ENCODE data around the gene NDEL1. TPM values are rescaled to one million over a fixed set of nuclear protein-coding genes. Genes with fewer than 3 reads are reported as not detected.
A peak's percentile ranks its signal among the peaks of the same experiment; 100 is the strongest.

Gene NDEL1
- total and polyA plus RNA-seq, 9 donors = 31.2 to 52.6 (median 44.5) TPM

DNA sequence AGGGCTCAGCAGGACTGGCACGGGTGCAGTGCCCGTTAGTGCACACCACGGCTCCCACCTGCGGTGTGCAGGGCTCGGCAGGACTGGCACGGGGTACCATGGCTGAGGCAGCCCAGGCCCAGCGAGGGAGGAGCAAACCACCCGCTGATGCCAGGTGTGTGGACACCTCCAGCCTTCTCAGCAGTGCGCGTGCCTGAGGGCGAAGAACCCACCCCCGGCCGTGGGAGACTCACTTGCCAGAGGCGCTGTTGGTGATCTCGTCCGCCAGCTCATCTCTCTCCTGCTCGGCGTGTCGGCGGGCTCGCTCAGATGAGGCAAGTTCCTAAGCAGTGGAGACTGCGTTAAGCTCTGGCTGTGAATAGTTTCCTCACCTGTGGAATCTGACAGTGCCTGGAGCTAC, 45.4 kb downstream of the NDEL1 start:
- H3K4me1 ChIP-seq (ENCODE audit: control insufficient read depth, insufficient read depth, low read length) = peaks cover 5% of the 10 kb centered on the region
- no peak overlapping the region for H3K4me3 ChIP-seq (ENCODE audit: low read length)
- no peaks in the 10 kb centered on the region for H3K27me3 ChIP-seq (ENCODE audit: control insufficient read depth, insufficient read depth, low read length)
- no peak for DNase-seq
- 97% methylated on average over 16 of the region's 22 CpGs for WGBS (ENCODE audit: insufficient coverage)
- peaks cover 10% of the 10 kb centered on the region for H3K9me3 ChIP-seq (replicated peaks; ENCODE audit: control insufficient read depth, low read depth, low read length)
- H3K36me3 ChIP-seq (ENCODE audit: control insufficient read depth, insufficient read depth, low read length) = peaks cover 74% of the 10 kb centered on the region
- H3K27ac ChIP-seq (ENCODE audit: low read length) = no peak overlapping the region

DNA sequence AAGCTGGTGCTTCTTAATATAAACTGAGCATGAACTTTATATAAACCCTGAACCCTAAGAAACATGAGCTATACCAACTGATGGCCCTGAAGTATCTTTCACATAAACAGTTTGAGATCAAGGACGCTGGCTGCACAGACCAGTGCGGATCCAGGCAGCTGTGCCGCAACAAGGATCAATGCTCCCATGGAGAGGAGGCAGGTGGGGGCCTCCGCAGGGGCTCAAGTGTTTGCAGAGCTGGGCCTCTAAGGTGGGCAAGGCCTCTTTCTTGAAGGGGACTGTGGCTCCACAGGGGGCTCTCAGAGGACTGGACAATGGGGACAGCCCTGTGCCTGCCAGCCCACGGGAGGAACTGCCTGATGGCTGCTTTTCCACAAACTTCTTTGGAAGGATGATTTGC, 46.0 kb downstream of the NDEL1 start:
- Histone ChIP-seq H3K36me3 (ENCODE audit: control insufficient read depth, insufficient read depth, low read length) (peaks cover 70% of the 10 kb centered on the region), H3K4me1 (ENCODE audit: control insufficient read depth, insufficient read depth, low read length) (peaks cover 5% of the 10 kb centered on the region), H3K27ac (ENCODE audit: low read length) (no peak overlapping the region), H3K4me3 (ENCODE audit: low read length) (no peak overlapping the region), H3K27me3 (ENCODE audit: control insufficient read depth, insufficient read depth, low read length) (no peaks in the 10 kb centered on the region), H3K9me3 (replicated peaks; ENCODE audit: control insufficient read depth, low read depth, low read length) (peaks cover 10% of the 10 kb centered on the region)
- 90% methylated on average over 5 of the region's 5 CpGs for WGBS (ENCODE audit: insufficient coverage)
- DNase-seq = no peak

DNA sequence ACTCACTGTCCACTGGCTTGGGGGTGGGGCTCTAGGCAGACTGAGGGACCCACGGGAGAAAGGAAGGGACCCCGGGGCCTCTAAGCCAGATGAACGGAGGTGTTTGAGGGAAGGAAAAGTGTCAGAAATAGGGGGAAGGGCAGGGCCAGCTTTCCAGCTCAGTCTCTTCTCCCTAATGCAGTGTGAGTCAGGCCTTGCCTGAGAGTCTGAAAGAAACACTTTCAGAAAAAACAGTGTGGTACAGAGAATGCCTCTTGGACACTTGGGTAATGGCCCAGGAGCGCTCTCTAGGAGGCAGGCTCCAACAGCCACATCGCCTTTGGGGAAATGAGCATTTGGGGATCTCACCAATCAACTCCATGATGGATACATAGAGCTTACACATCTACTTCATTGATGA, 46.9 kb downstream of the NDEL1 start:
- H3K36me3 ChIP-seq (ENCODE audit: control insufficient read depth, insufficient read depth, low read length) = peaks cover 71% of the 10 kb centered on the region
- DNase-seq = no peak
- H3K9me3 ChIP-seq (replicated peaks; ENCODE audit: control insufficient read depth, low read depth, low read length) = peaks cover 10% of the 10 kb centered on the region
- no peak overlapping the region for H3K4me3 ChIP-seq (ENCODE audit: low read length)
- WGBS (ENCODE audit: insufficient coverage) = 76% methylated on average over 5 of the region's 5 CpGs
- peaks cover 5% of the 10 kb centered on the region for H3K4me1 ChIP-seq (ENCODE audit: control insufficient read depth, insufficient read depth, low read length)
- no peak overlapping the region for H3K27ac ChIP-seq (ENCODE audit: low read length)
- H3K27me3 ChIP-seq (ENCODE audit: control insufficient read depth, insufficient read depth, low read length) = no peaks in the 10 kb centered on the region

DNA sequence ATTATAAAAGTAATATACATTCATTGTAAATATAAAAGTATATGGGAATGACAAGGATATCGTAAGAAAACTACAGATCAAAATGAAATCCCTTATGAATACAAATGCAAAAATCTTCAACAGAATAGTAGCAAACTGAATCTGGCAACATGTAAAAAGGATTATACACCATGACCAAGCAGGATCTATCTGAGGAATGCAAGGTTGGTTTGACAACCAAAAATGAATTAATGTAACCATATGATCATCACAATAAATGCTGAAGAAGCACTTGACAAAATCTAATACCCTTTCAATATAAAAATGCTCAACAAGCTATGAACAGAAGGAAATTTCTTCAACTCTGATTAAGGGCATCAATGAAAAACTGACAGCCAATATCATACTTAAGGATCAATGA, 48.8 kb downstream of the NDEL1 start:
- Histone ChIP-seq H3K9me3 (replicated peaks; ENCODE audit: control insufficient read depth, low read depth, low read length) (peaks cover 10% of the 10 kb centered on the region), H3K27me3 (ENCODE audit: control insufficient read depth, insufficient read depth, low read length) (no peaks in the 10 kb centered on the region), H3K4me1 (ENCODE audit: control insufficient read depth, insufficient read depth, low read length) (peaks cover 5% of the 10 kb centered on the region), H3K27ac (ENCODE audit: low read length) (no peak overlapping the region), H3K4me3 (ENCODE audit: low read length) (no peak overlapping the region), H3K36me3 (ENCODE audit: control insufficient read depth, insufficient read depth, low read length) (peaks cover 65% of the 10 kb centered on the region)
- WGBS (ENCODE audit: insufficient coverage) = no CpG with 5 or more reads among the region's 1 CpG
- DNase-seq = no peak

DNA sequence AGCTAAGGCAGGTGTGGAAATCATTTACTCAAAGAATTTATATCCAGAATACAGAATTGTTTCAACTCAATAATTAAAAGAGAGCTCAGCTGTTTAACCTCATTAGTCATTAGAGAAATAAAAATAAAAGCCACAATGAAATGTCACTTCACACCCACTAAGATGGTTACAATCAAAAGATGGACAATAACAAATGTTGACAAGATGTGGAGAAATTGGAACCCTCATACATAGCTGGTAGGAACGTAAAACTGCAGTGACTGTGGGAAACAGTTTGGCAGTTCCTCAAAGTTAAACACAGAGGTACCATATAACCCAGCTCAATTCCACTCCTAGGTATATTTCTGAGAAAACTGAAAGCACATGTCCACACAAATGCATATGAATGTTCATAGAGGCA, 49.8 kb downstream of the NDEL1 start:
- Histone ChIP-seq H3K9me3 (replicated peaks; ENCODE audit: control insufficient read depth, low read depth, low read length) (peaks cover 10% of the 10 kb centered on the region), H3K36me3 (ENCODE audit: control insufficient read depth, insufficient read depth, low read length) (peaks cover 62% of the 10 kb centered on the region), H3K27me3 (ENCODE audit: control insufficient read depth, insufficient read depth, low read length) (no peaks in the 10 kb centered on the region), H3K4me1 (ENCODE audit: control insufficient read depth, insufficient read depth, low read length) (no peaks in the 10 kb centered on the region), H3K4me3 (ENCODE audit: low read length) (no peak overlapping the region), H3K27ac (ENCODE audit: low read length) (no peak overlapping the region)
- no peak for DNase-seq
- no CpG with 5 or more reads among the region's 1 CpG for WGBS (ENCODE audit: insufficient coverage)

DNA sequence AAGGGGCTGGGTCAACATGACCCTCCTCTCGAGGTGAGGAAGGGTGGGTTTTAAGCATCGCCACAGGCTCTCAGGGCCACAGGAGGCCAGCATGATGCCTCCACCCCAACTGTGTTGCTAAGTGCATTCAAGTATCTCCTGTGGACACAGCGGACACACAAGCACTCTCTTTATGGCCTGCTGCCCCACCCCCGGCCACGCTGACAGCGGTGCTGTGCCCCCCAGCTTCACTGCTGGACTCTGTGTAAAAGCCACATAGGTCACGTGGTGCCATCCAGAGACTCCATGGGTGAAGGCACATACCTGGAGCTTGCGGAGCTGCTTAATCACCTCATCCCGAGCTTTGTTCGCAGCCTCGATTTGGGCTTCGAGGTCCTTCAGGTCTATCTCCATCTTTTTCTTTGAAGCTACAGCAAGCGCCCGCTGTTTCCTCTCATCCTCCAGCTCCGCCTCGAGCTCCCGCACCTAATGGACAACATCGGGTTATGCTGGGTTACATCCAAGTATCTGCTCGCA, 51.5 kb downstream of the NDEL1 start:
- WGBS (ENCODE audit: insufficient coverage) = 86% methylated on average over 16 of the region's 19 CpGs
- H3K36me3 ChIP-seq (ENCODE audit: control insufficient read depth, insufficient read depth, low read length) = peaks cover 62% of the 10 kb centered on the region
- peaks cover 10% of the 10 kb centered on the region for H3K9me3 ChIP-seq (replicated peaks; ENCODE audit: control insufficient read depth, low read depth, low read length)
- no peak overlapping the region for H3K4me3 ChIP-seq (ENCODE audit: low read length)
- no peaks in the 10 kb centered on the region for H3K4me1 ChIP-seq (ENCODE audit: control insufficient read depth, insufficient read depth, low read length)
- H3K27ac ChIP-seq (ENCODE audit: low read length) = no peak overlapping the region
- H3K27me3 ChIP-seq (ENCODE audit: control insufficient read depth, insufficient read depth, low read length) = no peaks in the 10 kb centered on the region
- no peak for DNase-seq

DNA sequence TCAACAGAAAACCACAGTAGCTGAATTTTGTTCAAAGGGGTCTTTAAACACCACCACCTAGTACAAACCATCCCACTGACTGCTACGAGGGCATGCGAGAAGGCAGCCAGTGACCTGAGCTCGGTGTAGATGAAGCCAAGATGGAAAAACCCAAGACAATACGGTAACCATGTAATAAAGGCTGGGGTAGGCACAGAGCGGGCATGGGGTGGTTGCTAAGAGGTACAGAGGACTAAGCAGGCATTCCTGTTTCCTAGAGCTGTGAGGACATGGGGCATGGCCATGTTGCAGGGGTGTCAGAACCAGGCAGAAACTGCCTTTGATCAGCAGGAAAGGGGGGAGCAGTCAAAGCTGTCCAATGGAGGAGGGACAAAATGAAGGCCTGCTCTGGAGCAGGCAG, 52.1 kb downstream of the NDEL1 start:
- Histone ChIP-seq H3K4me3 (ENCODE audit: low read length) (no peak overlapping the region), H3K36me3 (ENCODE audit: control insufficient read depth, insufficient read depth, low read length) (peaks cover 62% of the 10 kb centered on the region), H3K27ac (ENCODE audit: low read length) (no peak overlapping the region), H3K27me3 (ENCODE audit: control insufficient read depth, insufficient read depth, low read length) (no peaks in the 10 kb centered on the region), H3K9me3 (replicated peaks; ENCODE audit: control insufficient read depth, low read depth, low read length) (peaks cover 10% of the 10 kb centered on the region), H3K4me1 (ENCODE audit: control insufficient read depth, insufficient read depth, low read length) (no peaks in the 10 kb centered on the region)
- DNase-seq = no peak
- 100% methylated on average over 3 of the region's 5 CpGs for WGBS (ENCODE audit: insufficient coverage)

DNA sequence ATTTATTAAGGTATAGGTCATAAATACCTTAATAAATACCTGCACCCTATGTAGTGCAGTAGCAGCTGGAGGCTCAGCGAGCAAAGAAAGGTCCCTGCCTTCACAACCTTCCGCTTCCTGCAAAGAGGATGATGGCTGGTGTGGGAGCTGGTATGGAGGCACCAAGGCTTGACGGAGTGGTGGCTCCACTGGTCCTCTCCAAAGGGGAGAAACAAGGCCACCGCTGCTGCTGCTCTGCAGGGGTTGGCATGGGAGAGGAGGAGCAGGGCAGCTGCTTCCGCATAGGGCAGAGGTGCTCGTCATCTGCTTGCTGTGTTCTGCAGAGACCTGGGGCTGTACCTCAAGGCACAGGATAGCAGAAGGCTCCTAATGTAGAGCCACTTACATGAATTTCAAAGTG, 52.8 kb downstream of the NDEL1 start:
- no peak overlapping the region for H3K27ac ChIP-seq (ENCODE audit: low read length)
- H3K4me3 ChIP-seq (ENCODE audit: low read length) = no peak overlapping the region
- H3K36me3 ChIP-seq (ENCODE audit: control insufficient read depth, insufficient read depth, low read length) = peaks cover 65% of the 10 kb centered on the region
- no peak for DNase-seq
- no peaks in the 10 kb centered on the region for H3K27me3 ChIP-seq (ENCODE audit: control insufficient read depth, insufficient read depth, low read length)
- WGBS (ENCODE audit: insufficient coverage) = 93% methylated on average over 2 of the region's 6 CpGs
- peaks cover 10% of the 10 kb centered on the region for H3K9me3 ChIP-seq (replicated peaks; ENCODE audit: control insufficient read depth, low read depth, low read length)
- H3K4me1 ChIP-seq (ENCODE audit: control insufficient read depth, insufficient read depth, low read length) = no peaks in the 10 kb centered on the region

DNA sequence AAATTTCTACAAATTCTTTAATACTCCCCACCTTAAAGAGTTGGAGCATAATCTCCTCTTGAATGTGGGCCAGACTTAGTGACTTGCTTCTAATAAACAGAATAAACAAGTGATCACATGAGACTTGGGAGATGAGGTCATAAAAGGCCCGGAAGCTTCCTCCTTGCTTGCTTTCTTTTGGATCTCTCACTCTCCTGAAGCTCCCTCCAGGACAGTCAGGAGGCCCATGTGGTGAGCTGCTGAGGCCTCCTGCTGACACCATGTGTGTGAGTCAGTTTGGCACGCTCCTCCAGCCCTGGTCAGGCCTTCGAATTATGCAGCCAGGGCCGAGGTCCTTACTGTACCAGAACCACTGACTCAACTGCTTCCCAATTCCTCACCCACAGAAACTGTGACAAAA, 53.2 kb downstream of the NDEL1 start:
- WGBS (ENCODE audit: insufficient coverage) = 35% methylated on average over 3 of the region's 4 CpGs
- Histone ChIP-seq H3K4me1 (ENCODE audit: control insufficient read depth, insufficient read depth, low read length) (no peaks in the 10 kb centered on the region), H3K27ac (ENCODE audit: low read length) (no peak overlapping the region), H3K9me3 (replicated peaks; ENCODE audit: control insufficient read depth, low read depth, low read length) (peaks cover 10% of the 10 kb centered on the region), H3K36me3 (ENCODE audit: control insufficient read depth, insufficient read depth, low read length) (peaks cover 69% of the 10 kb centered on the region), H3K4me3 (ENCODE audit: low read length) (no peak overlapping the region), H3K27me3 (ENCODE audit: control insufficient read depth, insufficient read depth, low read length) (no peaks in the 10 kb centered on the region)
- DNase-seq = peak; percentile 81

DNA sequence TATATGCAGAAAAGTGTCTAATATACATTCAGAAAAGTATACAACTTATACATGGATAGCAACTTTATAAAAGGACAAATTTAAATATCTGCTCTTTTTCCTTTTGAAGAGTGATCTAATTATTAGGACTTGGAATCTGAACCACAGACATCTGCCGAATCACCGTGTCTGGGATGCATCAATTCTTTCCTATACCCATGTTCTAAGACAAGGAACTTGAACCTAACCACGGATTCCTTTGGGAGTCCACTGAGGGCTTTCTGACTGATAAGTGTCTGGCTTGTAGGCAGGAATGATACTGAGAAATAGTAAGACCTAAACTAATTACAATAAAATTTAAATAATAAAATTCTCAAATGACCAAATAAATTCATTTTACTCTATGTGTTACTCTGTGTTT, 54.2 kb downstream of the NDEL1 start:
- no CpG with 5 or more reads among the region's 3 CpGs for WGBS (ENCODE audit: insufficient coverage)

More for the DNA sequence above, 54.2 kb downstream of the NDEL1 start:
- H3K4me1 ChIP-seq (ENCODE audit: control insufficient read depth, insufficient read depth, low read length) = no peaks in the 10 kb centered on the region
- H3K9me3 ChIP-seq (replicated peaks; ENCODE audit: control insufficient read depth, low read depth, low read length) = peaks cover 2% of the 10 kb centered on the region
- no peak overlapping the region for H3K27ac ChIP-seq (ENCODE audit: low read length)
- H3K4me3 ChIP-seq (ENCODE audit: low read length) = no peak overlapping the region
- no peaks in the 10 kb centered on the region for H3K27me3 ChIP-seq (ENCODE audit: control insufficient read depth, insufficient read depth, low read length)
- DNase-seq = no peak
- H3K36me3 ChIP-seq (ENCODE audit: control insufficient read depth, insufficient read depth, low read length) = peaks cover 70% of the 10 kb centered on the region

Measured in muscle of leg (tissue), 11 donors.